Duodenal mucosa (tissue), 2 donors: ENCODE measurements around the gene MYH14.
A peak's percentile ranks its signal among the peaks of the same experiment; 100 is the strongest.

Source experiments
- H3K27ac ChIP-seq: one replicate; pipeline ENCODE4 v1.7.0; 2013; ENCODE audit warnings: low read depth, low read length
- H3K27me3 ChIP-seq, 2 donors: one replicate each; pipeline ENCODE4 v1.7.0; 2013; ENCODE audit warnings: low read length in 2 of 2, control low read depth in 1 of 2; ENCODE audit not compliant: insufficient read depth in 2 of 2, control insufficient read depth in 1 of 2
- H3K36me3 ChIP-seq, 2 donors: one replicate each; pipeline ENCODE4 v1.7.0; 2013; ENCODE audit warnings: low read length in 2 of 2, control low read depth in 1 of 2; ENCODE audit not compliant: insufficient read depth in 2 of 2, control insufficient read depth in 1 of 2
- H3K4me1 ChIP-seq, 2 donors: one replicate each; pipeline ENCODE4 v1.7.0; 2013; ENCODE audit warnings: low read length in 2 of 2, control low read depth in 1 of 2; ENCODE audit not compliant: insufficient read depth in 2 of 2, control insufficient read depth in 1 of 2
- H3K4me3 ChIP-seq, 2 donors: one replicate each; pipeline ENCODE4 v1.7.0; 2013; ENCODE audit warnings: low read length in 2 of 2, low read depth in 1 of 2
- H3K9ac ChIP-seq, 2 donors: one replicate each; pipeline ENCODE4 v1.7.0; 2013; ENCODE audit warnings: low read length in 2 of 2, low read depth in 1 of 2
- H3K9me3 ChIP-seq, 2 donors: one replicate each; pipeline ENCODE4 v1.7.0; 2013; ENCODE audit warnings: low read length in 2 of 2, control low read depth in 1 of 2; ENCODE audit not compliant: control insufficient read depth in 1 of 2

Gene MYH14

GRCh38 chr19:50322234-50322633, 118.8 kb downstream of the MYH14 start:
- peaks cover 0 to 4% of the 10 kb centered on the region in 2 donors for H3K36me3 ChIP-seq
- H3K9me3 ChIP-seq = no peaks in the 10 kb centered on the region
- H3K9ac ChIP-seq = no peak overlapping the region
- peaks cover 0 to 5% of the 10 kb centered on the region in 2 donors for H3K4me1 ChIP-seq
- H3K27ac ChIP-seq = no peak overlapping the region
- H3K4me3 ChIP-seq = no peak overlapping the region
- H3K27me3 ChIP-seq = peaks cover 14 to 15% of the 10 kb centered on the region in 2 donors

- H3K9me3 ChIP-seq = no peaks in the 10 kb centered on the region
- peaks cover 0 to 4% of the 10 kb centered on the region in 2 donors for H3K36me3 ChIP-seq
- H3K27ac ChIP-seq = no peak overlapping the region
- no peak overlapping the region for H3K4me3 ChIP-seq
- H3K4me1 ChIP-seq = peaks cover 0 to 5% of the 10 kb centered on the region in 2 donors
- peaks cover 21 to 22% of the 10 kb centered on the region in 2 donors for H3K27me3 ChIP-seq
- H3K9ac ChIP-seq = no peak overlapping the region
These were observed 119.7 kb downstream of the MYH14 start for GRCh38 chr19:50322931-50323781.

- H3K4me3 ChIP-seq = no peak overlapping the region
- H3K9me3 ChIP-seq = no peaks in the 10 kb centered on the region
- H3K9ac ChIP-seq = no peak overlapping the region
- H3K27me3 ChIP-seq = peaks cover 21 to 22% of the 10 kb centered on the region in 2 donors
- H3K27ac ChIP-seq = no peak overlapping the region
- peaks cover 0 to 5% of the 10 kb centered on the region in 2 donors for H3K4me1 ChIP-seq
- peaks cover 0 to 4% of the 10 kb centered on the region in 2 donors for H3K36me3 ChIP-seq
These were observed 120.3 kb downstream of the MYH14 start for GRCh38 chr19:50323782-50324133.

- no peak overlapping the region for H3K27ac ChIP-seq
- no peak overlapping the region for H3K9ac ChIP-seq
These were observed 120.9 kb downstream of the MYH14 start for GRCh38 chr19:50324331-50324730.

GRCh38 chr19:50325310-50326100, 122.1 kb downstream of the MYH14 start:
- H3K9ac ChIP-seq = no peak overlapping the region
- peaks cover 25 to 26% of the 10 kb centered on the region in 2 donors for H3K27me3 ChIP-seq
- peaks cover 2 to 13% of the 10 kb centered on the region in 2 donors for H3K4me1 ChIP-seq
- H3K27ac ChIP-seq = no peak overlapping the region
- peak overlapping the region in 1 of 2 donors; percentile 43 for H3K4me3 ChIP-seq
- H3K36me3 ChIP-seq = peaks cover 0 to 4% of the 10 kb centered on the region in 2 donors
- no peaks in the 10 kb centered on the region for H3K9me3 ChIP-seq

More at GRCh38 chr19:50324331-50324730, 120.9 kb downstream of the MYH14 start:
- peaks cover 0 to 4% of the 10 kb centered on the region in 2 donors for H3K36me3 ChIP-seq
- no peak overlapping the region for H3K4me3 ChIP-seq
- no peaks in the 10 kb centered on the region for H3K9me3 ChIP-seq
- H3K4me1 ChIP-seq = peaks cover 0 to 6% of the 10 kb centered on the region in 2 donors
- H3K27me3 ChIP-seq = peaks cover 21 to 22% of the 10 kb centered on the region in 2 donors

- Histone ChIP-seq H3K36me3 (peaks cover 0 to 4% of the 10 kb centered on the region in 2 donors), H3K9ac (no peak overlapping the region), H3K27ac (no peak overlapping the region)
These were observed 122.8 kb downstream of the MYH14 start for GRCh38 chr19:50326101-50326664.

GRCh38 chr19:50327013-50327412, 123.6 kb downstream of the MYH14 start:
- Histone ChIP-seq H3K9ac (no peak overlapping the region), H3K9me3 (no peaks in the 10 kb centered on the region), H3K27me3 (peaks cover 31 to 40% of the 10 kb centered on the region in 2 donors), H3K4me1 (peaks cover 4 to 14% of the 10 kb centered on the region in 2 donors), H3K4me3 (peak overlapping the region in 1 of 2 donors; percentile 16), H3K27ac (no peak overlapping the region), H3K36me3 (peaks cover 0 to 4% of the 10 kb centered on the region in 2 donors)

More at GRCh38 chr19:50326101-50326664, 122.8 kb downstream of the MYH14 start:
- peaks cover 4 to 14% of the 10 kb centered on the region in 2 donors for H3K4me1 ChIP-seq
- no peaks in the 10 kb centered on the region for H3K9me3 ChIP-seq
- H3K27me3 ChIP-seq = peaks cover 25 to 33% of the 10 kb centered on the region in 2 donors
- peak overlapping the region; percentile 15 to 43 for H3K4me3 ChIP-seq

GRCh38 chr19:50327461-50328223, 124.2 kb downstream of the MYH14 start:
- peak overlapping the region in 1 of 2 donors; percentile 16 for H3K4me3 ChIP-seq
- peaks cover 4 to 14% of the 10 kb centered on the region in 2 donors for H3K4me1 ChIP-seq
- H3K9me3 ChIP-seq = no peaks in the 10 kb centered on the region
- H3K9ac ChIP-seq = no peak overlapping the region
- peaks cover 35 to 46% of the 10 kb centered on the region in 2 donors for H3K27me3 ChIP-seq
- peaks cover 0 to 4% of the 10 kb centered on the region in 2 donors for H3K36me3 ChIP-seq
- no peak overlapping the region for H3K27ac ChIP-seq

- peaks cover 0 to 4% of the 10 kb centered on the region in 2 donors for H3K36me3 ChIP-seq
- H3K4me1 ChIP-seq = peaks cover 10 to 17% of the 10 kb centered on the region in 2 donors
- H3K9ac ChIP-seq = no peak overlapping the region
- no peaks in the 10 kb centered on the region for H3K9me3 ChIP-seq
- peak overlapping the region; percentile 35 to 36 for H3K4me3 ChIP-seq
- H3K27ac ChIP-seq = no peak overlapping the region
- peaks cover 35 to 49% of the 10 kb centered on the region in 2 donors for H3K27me3 ChIP-seq
These were observed 124.9 kb downstream of the MYH14 start for GRCh38 chr19:50328224-50328872.
